GM21529 (cell line): Measurements from ENCODE around the gene TUBGCP6.
"Not testable (repeated sequence)": the region's sequence is repeated elsewhere in the genome, so short reads cannot be mapped to it uniquely, and the experiment has no call there.

Experiments
- ATAC-seq: cut with Tn5 transposase; IDR thresholded peaks from one replicate; pipeline ENCODE4 v1.9.1; 2021; ENCODE audit not compliant: unreplicated experiment

The TUBGCP6 gene

DNA sequence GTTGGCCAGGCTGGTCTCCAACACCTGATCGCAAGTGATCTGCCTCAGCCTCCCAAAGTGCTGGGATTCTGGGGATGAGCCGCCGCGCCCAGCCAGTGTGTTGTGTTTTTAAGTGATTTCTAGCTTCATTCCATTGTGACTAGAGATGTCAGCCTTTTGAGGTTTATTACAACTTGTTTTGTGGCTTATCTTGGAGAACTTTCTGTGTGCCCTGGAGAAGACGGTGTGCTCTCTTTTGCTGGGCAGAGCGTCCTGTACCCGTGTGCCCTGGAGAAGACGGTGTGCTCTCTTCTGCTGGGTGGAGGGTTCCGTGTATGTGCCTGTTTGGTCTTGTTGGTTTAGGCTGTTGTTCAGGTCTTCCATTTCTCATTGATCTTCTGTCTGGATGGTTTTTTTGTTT lies 31.6 kb downstream of the TUBGCP6 start:
- no peak for ATAC-seq

DNA sequence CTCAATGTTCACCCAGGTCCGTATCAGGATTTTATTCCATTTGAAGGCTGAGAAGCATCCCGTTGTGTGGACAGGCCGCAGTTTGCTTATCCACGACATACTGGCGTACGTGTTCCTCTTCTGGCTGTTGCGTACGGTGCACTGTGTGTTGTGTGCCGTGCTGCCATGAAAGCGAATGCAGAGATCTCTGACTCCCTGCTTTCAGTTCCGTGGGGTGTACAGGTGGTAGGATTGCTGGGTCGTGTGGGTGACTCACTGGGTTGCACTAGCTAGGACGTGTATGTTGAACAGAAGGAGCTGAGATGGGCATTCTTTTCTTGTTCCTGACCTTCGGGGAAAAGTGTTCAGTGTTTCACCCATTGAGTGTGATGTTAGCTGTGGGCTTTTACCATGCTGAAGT lies 33.7 kb downstream of the TUBGCP6 start:
- ATAC-seq: no peak

DNA sequence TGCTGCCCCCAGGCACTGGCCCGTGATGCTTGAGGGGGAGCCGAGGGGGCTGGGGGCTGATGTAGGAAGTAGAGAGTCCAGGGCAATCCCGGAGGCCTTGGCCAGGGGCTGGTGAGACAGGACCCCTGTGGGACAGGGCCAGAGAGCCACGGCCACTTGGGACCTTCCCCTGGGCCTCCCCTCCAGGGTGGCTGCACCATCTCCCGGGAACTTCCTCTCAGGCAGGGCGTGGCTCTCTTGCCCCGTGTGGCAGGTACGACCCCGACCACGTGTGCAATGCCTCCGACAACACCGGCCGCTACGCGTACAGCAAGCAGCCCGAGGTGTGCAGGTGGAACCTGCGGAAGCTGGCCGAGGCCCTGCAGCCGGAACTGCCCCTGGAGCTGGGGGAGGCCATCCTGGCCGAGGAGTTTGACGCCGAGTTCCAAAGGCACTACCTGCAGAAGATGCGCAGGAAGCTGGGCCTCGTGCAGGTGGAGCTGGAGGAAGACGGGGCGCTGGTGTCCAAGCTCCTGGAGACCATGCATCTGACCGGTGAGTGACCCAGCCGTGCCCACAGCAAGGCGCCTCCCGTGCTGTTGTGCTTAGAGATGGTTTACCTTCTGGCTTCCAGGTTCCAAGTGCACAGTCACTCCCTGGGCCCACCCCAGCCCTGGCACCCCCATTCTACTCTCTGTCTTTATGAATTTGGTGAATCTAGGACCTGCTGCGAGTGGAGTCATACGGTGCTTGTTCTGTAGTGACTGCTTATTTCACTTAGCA lies 34.3 kb downstream of the TUBGCP6 start:
- ATAC-seq: no peak

DNA sequence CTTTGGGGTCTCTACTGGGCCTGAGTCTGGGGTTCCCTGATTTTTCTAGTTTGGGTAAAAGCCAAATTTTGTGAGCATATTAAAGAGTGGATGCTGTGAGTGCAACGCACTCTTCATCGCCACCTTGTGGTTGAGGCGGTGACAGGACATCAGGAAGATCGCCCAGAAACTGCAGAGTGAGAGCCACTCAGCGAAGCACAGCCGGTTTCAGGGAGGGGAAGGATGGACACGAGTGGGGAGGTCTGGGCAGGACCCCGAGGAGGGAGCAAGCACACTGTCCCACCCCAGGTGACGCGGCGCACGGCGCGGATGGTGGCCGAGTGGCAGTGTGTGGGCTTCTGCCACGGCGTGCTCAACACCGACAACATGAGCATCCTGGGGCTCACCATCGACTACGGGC lies 34.9 kb downstream of the TUBGCP6 start:
- no peak for ATAC-seq

DNA sequence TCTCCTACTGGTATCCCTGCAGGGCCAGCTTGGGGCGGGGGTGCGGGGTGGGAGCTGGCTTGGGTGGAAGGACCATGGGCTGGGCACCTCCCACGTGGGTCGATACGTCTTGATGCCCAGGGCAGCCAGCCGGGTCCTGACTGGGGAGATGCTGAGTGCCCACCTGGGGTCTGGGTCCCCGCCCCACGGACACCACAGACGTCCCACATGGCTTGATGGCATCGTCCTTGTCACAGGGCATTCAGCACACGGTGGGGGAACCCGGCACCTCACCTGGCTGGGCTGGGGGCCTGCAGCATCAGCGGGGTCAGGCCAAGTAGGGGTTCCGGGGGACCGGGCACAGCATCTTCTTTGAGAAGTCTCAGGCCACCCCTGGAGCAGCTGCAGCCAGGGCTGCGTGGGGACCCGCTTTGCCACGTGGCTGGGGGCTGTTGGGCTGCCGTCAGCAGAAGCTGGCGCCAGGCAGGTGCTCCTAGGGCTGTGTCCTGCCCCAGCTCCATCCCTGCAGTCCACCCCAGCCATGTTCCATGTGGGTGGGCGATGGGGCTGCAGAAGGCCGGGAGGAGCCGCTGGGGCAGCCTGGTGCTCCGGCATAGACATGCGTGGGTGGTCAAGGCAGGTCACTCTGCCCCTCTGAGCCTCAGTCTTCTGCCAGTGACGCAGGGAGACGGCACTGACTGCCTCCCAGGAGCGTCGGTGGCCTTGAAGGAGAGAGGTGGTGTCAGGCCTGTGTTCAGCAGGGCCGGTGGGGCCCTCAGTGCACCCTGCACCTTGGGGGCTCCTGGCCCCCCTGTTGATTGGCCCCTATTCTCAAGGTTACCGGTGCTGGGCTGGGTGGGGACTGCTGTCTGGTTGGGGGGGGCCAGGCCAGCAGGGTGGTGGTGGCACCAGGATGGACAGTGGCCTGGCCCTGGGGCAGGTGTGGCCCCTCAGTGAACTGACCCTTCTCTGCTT lies 35.6 kb downstream of the TUBGCP6 start:
- no peak for ATAC-seq

DNA sequence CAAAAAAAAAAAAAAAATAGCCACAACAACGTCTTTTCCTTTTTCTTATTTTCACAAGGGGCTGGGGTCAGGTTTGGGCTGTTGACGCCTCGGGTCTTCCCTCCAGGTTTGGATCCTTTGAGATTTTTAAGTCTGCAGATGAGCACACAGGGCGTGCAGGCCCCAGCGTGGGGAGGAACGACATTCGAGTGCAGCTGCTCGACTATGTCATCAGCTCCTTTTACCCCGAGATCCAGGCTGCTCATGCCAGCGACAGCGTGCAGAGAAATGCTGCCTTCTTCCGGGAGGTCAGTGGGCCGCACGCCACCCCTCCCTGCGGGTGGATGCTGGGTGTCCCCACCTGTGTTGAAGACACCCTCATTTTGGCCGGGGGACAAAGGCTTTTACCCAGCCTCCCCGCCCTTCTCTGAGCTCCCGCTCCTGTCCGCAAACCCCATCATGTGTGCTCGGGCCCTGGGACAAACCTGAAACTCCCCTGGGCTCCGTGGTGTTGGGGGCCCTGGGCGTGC lies 36.3 kb downstream of the TUBGCP6 start:
- no peak for ATAC-seq

DNA sequence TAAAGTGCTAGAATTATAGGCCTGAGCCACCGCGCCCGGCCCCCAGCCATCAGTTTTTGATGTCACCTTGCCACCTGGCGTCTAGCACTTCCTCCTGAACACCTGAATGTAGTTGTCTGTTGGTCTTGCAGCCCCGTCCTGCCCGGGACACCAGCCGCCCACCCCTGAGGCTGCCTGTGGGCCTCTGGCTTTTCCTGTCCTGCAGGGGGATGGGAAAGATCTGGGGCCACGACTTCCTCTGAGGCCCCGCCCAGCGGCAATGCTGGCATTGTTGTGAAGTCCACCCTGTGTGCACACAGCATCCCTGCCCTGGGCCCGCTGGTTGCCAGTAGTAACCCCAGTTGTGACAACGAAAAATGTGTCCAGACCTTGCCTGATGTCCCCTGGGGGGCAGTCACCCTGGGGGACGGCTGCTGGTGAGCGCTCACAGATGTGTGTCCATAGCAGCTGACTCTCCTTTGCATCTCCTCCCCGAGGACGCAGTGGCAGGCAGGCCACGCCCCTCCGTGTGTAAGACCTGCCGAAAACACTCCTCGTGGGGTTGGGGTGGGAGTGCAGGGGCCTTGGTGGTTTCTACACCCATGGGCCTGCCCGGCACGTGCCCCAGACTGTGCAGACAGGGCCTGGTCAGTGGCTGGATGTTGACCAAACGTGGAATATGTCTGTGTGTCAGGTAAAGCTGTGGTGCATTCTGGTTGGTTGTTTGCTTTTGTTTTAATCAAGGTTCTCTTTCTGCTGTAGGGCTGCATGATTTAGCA lies 37.3 kb downstream of the TUBGCP6 start:
- no peak for ATAC-seq

DNA sequence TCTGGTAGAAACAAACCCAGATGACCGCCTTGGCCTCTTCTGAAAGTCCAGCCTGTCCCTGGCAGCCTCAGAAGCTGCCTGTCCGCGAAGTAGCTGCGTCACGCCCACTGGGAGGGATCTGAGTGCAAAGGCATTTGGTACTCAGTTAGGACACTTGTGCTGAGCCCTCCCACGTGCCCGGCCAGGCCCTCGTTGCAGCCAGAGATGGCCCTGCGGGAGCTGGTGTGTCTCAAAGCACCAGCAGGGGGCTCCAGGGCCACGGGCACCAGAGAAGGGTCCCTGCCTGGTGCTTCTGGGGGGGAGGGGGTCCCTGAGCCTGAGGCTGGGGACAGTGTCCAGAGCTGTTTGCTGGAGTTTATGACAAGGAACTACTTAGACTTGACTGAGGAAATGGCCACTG lies 38.2 kb downstream of the TUBGCP6 start:
- no peak for ATAC-seq

DNA sequence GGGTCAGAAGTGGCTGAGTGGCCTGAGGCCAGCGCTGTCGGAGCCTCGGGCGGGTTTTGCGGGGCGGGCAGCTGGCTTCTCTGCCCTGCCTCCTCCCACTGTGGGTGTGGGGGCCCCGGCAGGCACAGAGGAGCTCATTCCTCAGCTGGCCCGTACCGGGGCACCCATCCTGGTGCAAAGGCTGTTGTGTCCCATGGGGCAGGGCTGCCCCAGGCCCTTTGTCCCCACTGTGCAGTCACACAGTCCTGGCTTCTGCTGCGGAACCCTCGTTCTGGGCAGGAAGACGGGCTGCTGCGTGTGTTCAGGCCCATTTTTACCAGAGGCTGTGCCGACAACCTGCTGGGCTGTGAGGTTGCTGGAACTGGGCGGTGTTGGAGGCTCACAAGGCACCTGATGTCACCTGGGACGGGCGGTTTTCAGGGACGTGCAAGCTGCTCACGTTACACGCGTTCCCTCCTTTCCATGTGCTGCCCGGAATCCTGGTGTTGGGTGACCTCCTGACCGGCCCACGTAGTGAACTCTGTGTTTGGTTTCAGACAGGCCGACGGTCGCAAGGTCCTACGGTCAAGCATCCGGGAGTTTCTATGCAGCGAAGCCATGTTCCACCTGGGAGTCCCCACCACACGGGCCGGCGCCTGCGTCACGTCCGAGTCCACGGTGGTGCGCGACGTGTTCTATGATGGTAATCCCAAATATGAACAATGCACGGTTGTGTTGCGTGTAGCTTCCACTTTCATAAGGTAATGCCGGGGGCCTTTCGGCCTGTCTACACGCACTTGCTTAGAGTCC lies 38.8 kb downstream of the TUBGCP6 start:
- no peak for ATAC-seq

DNA sequence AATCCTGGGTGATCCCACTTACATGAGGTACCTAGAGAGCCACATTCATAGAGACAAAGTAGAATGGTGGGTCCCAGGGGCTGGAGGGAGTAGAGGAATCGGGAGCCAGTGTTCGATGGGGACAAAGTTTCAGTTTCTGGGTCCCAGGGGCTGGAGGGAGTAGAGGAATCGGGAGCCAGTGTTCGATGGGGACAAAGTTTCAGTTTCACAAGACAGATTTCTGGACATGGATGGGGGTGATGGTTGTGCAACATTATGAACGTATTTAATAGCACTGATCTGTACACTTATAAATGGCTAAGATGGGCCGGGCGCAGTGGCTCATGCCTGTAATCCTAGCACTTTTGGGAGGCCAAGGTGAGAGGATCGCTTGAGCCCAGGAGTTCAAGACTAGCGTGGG lies 39.8 kb downstream of the TUBGCP6 start:
- ATAC-seq: not testable (repeated sequence)

DNA sequence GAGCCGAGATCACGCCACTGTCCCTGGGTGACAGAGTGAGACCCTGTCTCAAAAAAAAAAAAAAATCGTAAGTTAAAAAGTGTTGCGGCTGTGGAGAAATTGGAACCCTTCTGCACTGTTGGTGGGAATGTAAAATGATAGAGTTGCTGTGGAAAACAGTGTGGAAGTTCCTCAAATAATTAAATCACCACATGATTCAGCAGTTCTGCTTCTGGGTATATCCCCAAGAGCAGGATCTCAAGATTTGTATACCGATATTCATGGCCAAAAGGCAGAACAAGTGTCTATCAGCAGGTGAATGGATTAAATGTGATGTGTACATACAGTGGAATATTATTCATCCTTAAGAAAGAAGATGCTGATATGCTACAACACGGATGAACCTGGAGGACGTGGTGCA lies 40.3 kb downstream of the TUBGCP6 start:
- ATAC-seq: no peak

DNA sequence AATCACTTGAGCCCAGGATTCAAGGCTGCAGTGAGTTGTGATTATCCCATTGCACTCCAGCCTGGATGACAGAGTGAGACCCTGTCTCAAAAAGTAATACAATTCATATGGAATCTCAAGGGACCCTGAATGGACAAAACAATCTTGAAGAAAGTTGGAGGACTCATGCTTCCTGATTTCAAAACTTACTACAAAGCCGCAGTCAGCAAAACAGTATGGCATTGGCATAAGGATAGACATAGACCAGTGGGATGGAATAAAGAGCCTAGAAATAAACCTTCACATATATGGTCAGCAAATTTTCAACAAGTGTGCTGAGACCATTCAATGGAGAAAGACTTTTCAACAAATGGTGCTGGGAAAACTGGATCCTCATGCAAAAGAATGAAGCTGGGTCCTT lies 41.5 kb downstream of the TUBGCP6 start:
- no peak for ATAC-seq

DNA sequence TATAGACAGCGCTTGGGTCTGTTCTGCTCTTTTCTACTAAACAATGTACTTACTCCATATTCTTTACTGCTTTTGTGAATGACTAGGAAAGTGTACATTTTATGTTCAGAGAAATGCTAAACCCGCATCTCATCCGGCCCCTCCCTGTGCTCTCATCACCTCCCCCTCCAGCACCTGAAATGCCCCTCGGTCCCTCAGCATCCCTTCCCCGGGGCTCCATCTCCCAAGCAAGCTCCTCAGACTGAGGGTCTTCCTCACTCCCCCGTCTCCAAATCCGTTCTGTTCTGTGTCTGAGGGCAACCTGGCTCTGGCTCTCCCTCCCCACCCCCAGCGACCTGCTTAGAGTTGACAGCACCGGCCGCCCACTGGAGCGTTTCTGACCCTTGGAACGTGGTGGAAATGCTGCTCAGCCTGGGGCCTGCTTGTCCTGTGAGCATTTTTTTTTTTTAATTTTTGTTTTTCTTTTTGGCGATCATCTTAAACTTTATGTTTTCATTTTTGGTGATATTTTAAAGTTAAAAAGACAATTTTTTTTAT lies 42.6 kb downstream of the TUBGCP6 start:
- ATAC-seq: no peak

DNA sequence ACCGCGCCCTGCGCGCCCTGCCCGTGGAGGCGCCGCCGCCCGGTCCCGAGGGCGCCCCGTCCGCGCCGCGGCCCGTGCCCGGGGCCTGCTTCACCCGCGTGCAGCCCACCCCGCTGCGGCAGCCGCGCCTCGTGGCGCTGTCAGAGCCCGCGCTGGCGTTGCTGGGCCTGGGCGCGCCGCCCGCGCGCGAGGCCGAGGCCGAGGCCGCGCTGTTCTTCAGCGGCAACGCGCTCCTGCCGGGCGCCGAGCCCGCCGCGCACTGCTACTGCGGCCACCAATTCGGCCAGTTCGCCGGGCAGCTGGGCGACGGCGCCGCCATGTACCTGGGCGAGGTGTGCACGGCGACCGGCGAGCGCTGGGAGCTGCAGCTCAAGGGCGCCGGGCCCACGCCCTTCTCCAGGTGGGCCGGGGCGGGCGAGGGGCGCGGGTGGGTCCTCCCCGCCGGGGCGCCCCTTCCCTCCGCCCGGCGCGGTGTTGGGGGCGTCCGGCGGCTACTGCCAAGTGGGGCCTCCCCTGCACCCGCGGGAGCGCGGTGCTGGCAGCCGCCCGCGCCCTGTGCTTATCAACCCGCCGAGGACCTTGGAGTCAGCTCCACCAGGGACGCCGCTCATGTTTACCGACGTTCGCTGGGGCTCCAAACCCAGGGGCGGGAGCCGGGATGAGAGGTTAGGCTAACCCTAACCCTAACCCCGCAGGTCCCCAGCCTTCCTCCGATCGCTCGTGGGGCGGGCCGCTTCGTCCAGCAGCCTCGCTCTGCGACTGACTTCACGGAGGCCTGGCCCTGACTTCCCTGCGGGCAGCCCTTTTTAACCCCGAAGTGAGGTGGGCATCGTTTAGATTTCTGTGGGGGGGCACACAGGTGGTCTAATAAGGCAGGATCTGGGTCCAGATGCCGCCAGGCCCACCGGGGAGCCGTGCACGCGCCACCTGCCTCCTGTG lies 43.4 kb downstream of the TUBGCP6 start:
- peak; percentile 24 for ATAC-seq

DNA sequence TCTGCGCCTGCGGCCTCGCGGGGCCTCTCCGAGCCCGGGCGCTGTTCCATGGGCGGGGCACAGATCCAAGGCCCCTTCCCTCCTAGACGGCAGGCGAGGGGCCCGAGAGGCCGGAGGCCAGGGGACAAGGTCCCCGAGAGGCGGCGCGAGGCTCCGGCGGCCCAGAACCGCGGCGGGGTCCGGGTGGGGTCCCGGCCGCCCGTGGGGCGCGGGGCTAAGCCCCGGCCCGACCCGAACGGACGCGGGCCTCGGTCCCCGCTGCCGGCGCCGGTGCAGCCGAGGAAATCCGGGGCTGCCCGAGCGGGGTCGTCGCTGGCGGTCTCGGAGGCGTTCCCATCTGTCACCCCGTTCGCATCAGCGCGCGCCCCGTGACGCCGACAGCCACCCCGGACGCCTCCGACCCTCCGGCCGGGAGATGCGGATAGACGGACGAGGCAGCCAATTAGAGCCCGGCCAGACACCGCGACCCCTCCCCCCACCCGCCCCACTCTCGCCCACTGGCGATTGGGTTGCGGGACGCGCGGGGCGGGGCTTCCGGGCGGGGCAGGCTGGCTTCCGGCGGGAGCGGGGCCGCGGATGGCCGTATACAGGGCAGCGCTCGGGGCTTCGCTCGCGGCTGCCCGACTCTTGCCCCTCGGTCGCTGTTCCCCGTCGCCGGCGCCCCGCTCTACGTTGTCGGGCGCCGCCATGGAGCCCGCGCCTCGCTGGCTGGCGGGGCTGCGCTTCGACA lies 44.2 kb downstream of the TUBGCP6 start, which contains the start of gene SELENOO:
Gene SELENOO, plus strand, starts transcription at position 551 of the 730 bp plus-strand sequence. Its CDS starts 26 bp downstream, at position 577.
- ATAC-seq: peak; percentile 60

DNA sequence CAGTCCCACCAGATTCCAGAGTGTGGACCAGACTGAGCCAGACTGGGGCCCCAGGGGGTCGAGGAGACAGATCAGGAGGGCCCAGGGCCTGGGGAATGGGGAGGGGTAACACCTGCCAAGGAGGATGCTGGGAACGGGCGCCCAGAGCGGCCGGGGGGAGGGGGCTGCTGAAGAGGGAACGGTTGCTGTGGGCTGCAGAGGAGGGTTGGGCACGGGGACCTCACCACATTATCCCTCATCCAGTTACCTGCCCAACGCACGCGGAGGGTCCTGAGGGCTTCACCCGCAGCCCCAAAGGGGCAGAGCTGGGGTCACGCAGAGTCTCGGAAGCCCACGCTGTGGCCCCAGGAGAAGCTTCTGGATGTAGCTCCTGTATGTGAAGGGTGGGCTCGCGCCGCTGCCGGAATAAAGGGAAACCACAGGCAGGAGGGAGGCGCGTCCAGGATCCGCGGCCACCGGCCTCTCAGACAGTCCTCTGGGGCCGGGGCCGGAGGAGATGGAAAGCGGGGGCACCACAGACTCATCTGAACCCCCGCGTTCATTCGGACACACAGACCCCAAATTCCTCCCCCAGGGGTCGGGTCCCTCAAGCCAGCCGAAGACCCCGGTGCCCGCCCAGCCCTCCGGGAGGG lies 44.9 kb downstream of the TUBGCP6 start:
- ATAC-seq: no peak

DNA sequence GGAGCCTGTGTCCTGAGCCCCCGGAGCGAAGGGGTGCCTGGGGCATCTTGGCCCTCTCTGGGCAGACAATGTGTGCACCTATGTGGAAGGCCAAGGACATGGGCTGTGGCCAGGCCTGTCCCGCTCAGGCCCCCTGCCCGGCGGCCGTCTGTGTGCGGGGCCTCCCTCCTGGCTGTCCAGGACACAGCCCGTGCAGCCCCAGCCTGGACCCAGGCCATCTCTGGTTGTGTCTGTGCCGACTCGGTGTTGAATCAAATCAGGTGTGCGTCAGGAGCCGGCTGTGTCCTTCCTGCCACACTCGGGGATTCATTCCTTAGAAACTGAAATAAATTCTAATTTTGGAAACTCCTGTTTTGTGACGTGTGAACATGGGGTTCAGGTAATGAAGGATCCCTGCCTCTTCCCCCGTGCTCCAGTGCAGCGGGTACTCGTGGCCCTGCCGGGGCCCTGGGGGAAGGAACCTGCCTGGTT lies 45.5 kb downstream of the TUBGCP6 start:
- no peak for ATAC-seq

DNA sequence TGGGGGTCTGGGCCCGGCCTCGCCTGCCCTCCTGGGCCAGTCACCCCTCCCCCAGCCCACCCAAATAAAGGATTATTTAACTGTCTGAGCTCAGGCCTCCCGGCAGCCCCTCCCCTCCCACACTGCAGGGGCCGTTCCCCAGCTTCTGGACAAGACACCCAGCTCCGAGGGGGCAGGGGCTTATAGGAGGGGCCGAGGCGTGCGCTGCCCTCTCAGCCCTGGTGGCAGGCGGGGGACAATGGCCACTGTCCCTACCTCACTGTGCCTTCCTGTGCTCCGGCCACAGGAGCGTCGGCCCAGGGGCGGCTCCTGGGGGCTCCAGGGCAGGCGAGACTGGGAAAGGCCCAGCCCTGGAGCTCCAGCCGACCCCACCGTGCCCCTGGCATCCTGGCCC lies 46.2 kb downstream of the TUBGCP6 start:
- ATAC-seq: no peak
